Activated naive CD8-positive, alpha-beta T cell treated with anti-CD3 and anti-CD28 coated beads for 36 hours (primary cell): Measurements from ENCODE around the gene FXYD3. TPM values are rescaled to one million over a fixed set of nuclear protein-coding genes. Genes with fewer than 3 reads are reported as not detected.
A peak's percentile ranks its signal among the peaks of the same experiment; 100 is the strongest.

ENCODE experiments used
- DNase-seq: peaks from one replicate; pipeline ENCODE4 v3.0.0; 2021
- H3K27ac Mint-ChIP-seq: one replicate; pipeline ENCODE4 v1.8.0; 2022; ENCODE audit warnings: mild to moderate bottlenecking, moderate library complexity, mixed read lengths
- H3K27me3 Mint-ChIP-seq: one replicate; pipeline ENCODE4 v1.8.0; 2022; ENCODE audit warnings: mild to moderate bottlenecking, mixed read lengths
- H3K36me3 Mint-ChIP-seq: one replicate; pipeline ENCODE4 v1.8.0; 2021; ENCODE audit warnings: mild to moderate bottlenecking, mixed read lengths
- H3K4me1 Mint-ChIP-seq: one replicate; pipeline ENCODE4 v1.8.0; 2021; ENCODE audit warnings: mixed read lengths
- H3K4me3 Mint-ChIP-seq: one replicate; pipeline ENCODE4 v1.8.0; 2022; ENCODE audit warnings: mild to moderate bottlenecking, moderate library complexity, mixed read lengths
- H3K9me3 Mint-ChIP-seq: one replicate; pipeline ENCODE4 v1.8.0; 2022; ENCODE audit warnings: mixed read lengths
- total RNA-seq, 2 experiments: library from RNA; stranded (reverse); gene quantifications; one replicate each; pipeline ENCODE4 v1.2.3, GENCODE V29; 2021

The FXYD3 gene
- total RNA-seq, 2 experiments from 2014 or later: not detected

DNA sequence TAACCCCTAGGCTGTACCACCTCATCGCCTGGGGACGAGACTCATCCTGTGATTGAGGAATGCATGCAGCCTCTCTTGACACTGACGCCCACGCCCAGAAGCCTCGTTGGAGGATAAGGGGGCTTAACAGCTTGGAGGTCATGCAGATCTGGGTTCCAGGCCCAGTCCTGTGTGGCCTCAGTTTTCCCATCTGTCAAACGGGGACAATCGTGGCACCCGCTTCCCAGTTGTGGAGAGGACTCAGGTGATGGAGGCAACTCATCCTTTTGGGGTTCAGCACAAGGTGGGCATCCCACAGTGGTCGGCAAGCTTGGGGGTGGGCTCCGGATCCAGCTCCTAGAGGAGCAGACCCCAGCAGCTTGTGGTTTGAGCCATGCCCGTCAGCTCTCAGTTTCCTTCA, 20.6 kb downstream of the FXYD3 start:
- no peak overlapping the region for H3K27ac Mint-ChIP-seq
- H3K9me3 Mint-ChIP-seq: no peaks in the 10 kb centered on the region
- H3K36me3 Mint-ChIP-seq: no peaks in the 10 kb centered on the region
- H3K4me1 Mint-ChIP-seq: peaks cover 5% of the 10 kb centered on the region
- DNase-seq: no peak
- H3K27me3 Mint-ChIP-seq: no peaks in the 10 kb centered on the region
- no peak overlapping the region for H3K4me3 Mint-ChIP-seq

GRCh38 chr19:35136977-35137702, 21.5 kb downstream of the FXYD3 start:
- H3K27me3 Mint-ChIP-seq: no peaks in the 10 kb centered on the region
- no peak for DNase-seq
- no peak overlapping the region for H3K27ac Mint-ChIP-seq
- H3K9me3 Mint-ChIP-seq: no peaks in the 10 kb centered on the region
- peaks cover 14% of the 10 kb centered on the region for H3K4me1 Mint-ChIP-seq
- H3K36me3 Mint-ChIP-seq: no peaks in the 10 kb centered on the region
- H3K4me3 Mint-ChIP-seq: no peak overlapping the region

DNA sequence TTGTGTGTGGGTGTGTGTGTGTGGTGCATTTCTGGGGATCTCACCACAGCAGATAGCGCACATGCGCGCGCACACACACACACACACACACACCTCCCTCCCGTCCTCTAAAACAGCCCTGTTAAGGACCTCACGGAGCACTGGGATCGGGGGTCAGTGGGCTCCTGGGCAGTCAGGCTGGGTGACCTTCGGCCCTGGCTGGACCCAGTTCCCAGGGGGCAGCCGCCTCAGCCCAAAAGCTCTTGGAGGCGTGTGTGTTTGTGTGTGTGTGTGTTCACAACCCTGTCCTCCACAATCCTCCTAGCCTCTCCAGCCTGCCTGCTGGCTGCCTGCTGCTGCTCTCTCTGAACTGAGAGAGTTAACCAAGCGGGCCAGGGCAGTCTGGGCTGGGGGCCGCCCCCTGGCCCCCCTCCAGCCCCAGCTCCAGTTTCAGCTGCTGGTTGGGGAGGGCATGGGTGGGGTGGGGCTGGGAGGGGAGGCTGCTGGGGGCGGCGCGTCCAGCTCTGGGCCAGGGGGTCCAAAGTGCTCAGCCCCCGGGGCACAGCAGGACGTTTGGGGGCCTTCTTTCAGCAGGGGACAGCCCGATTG, 22.8 kb downstream of the FXYD3 start, which contains the start of gene FXYD1:
TSS of gene FXYD1 (plus strand) at position 520 of the 588 bp plus-strand sequence. CDS start 1,256 bp downstream, outside the sequence.
- Mint-ChIP-seq H3K27me3 (no peaks in the 10 kb centered on the region), H3K27ac (no peak within 1 kb of the TSS), H3K9me3 (no peaks in the 10 kb centered on the region), H3K36me3 (no peaks in the 10 kb centered on the region), H3K4me3 (no peak within 1 kb of the TSS), H3K4me1 (peaks cover 16% of the 10 kb centered on the region)
- no peak for DNase-seq

- H3K27ac Mint-ChIP-seq: no peak overlapping the region
- no peak for DNase-seq
- no peaks in the 10 kb centered on the region for H3K27me3 Mint-ChIP-seq
- H3K36me3 Mint-ChIP-seq: no peaks in the 10 kb centered on the region
- peaks cover 26% of the 10 kb centered on the region for H3K4me1 Mint-ChIP-seq
- no peaks in the 10 kb centered on the region for H3K9me3 Mint-ChIP-seq
- no peak overlapping the region for H3K4me3 Mint-ChIP-seq
These were observed 24.8 kb downstream of the FXYD3 start for GRCh38 chr19:35140207-35140961.

DNA sequence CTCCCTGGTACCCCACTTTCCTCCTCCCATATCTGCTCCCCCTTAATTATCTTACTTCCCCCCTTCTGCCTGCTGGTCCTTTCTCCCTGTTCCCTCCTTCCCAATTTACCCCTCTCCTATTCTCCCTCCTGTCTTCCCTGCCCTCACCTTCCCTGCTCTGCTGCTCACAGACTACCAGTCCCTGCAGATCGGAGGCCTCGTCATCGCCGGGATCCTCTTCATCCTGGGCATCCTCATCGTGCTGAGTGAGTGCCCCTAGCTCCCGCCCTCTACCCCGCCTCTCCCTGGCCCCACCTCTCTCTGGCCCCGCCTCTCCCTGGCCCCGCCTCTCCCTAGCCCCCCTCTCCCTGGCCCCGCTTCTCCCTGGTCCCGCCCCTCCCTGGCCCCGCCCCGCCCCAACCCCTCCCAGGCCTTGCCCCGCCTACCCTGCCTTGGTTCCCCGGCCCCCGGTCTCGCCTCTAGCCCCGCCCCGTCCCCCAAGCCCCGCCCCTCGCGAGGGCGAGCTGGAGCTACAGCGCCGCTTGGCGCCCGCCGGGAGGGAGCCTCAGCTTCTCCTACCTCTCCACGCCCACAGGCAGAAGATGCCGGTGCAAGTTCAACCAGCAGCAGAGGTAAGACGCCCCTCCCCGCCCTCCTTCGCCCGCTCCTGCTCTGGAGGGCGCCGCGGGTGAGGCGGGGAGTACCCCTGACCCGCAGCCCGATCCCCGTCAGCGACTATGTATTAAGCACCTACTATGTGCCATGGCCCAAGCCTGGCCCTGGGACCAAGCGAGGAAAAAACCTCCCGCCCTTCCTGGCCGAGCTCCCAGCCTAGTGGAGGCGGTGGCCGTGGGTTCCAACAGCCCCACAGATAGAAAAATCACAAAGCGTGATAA, 25.6 kb downstream of the FXYD3 start:
- peak overlapping the region; percentile 82 for H3K4me3 Mint-ChIP-seq
- DNase-seq: peak; percentile 96
- H3K27ac Mint-ChIP-seq: peak overlapping the region; percentile 62
- no peaks in the 10 kb centered on the region for H3K36me3 Mint-ChIP-seq
- peaks cover 26% of the 10 kb centered on the region for H3K4me1 Mint-ChIP-seq
- no peaks in the 10 kb centered on the region for H3K9me3 Mint-ChIP-seq
- no peaks in the 10 kb centered on the region for H3K27me3 Mint-ChIP-seq

- peak overlapping the region; percentile 62 for H3K27ac Mint-ChIP-seq
These were observed 26.4 kb downstream of the FXYD3 start for GRCh38 chr19:35141837-35142605.

GRCh38 chr19:35142606-35143230, 27.1 kb downstream of the FXYD3 start:
- H3K9me3 Mint-ChIP-seq: no peaks in the 10 kb centered on the region
- H3K27ac Mint-ChIP-seq: no peak overlapping the region
- peaks cover 26% of the 10 kb centered on the region for H3K4me1 Mint-ChIP-seq

More at GRCh38 chr19:35141837-35142605, 26.4 kb downstream of the FXYD3 start:
- no peak for DNase-seq
- Mint-ChIP-seq H3K9me3 (no peaks in the 10 kb centered on the region), H3K27me3 (no peaks in the 10 kb centered on the region), H3K4me3 (peak overlapping the region; percentile 82), H3K4me1 (peaks cover 26% of the 10 kb centered on the region), H3K36me3 (no peaks in the 10 kb centered on the region)

GRCh38 chr19:35143231-35143715, 27.6 kb downstream of the FXYD3 start, which contains the start of gene FXYD7:
Gene FXYD7 (plus strand): TSS chr19:35143255. CDS start chr19:35143334, 79 bp downstream.
- no peaks in the 10 kb centered on the region for H3K27me3 Mint-ChIP-seq
- H3K27ac Mint-ChIP-seq: no peak within 1 kb of the TSS
- no peaks in the 10 kb centered on the region for H3K9me3 Mint-ChIP-seq
- H3K4me3 Mint-ChIP-seq: peak within 1 kb of the TSS; percentile 82
- DNase-seq: no peak
- no peaks in the 10 kb centered on the region for H3K36me3 Mint-ChIP-seq
- H3K4me1 Mint-ChIP-seq: peaks cover 26% of the 10 kb centered on the region

More at GRCh38 chr19:35142606-35143230, 27.1 kb downstream of the FXYD3 start:
- peak; percentile 66 for DNase-seq
- Mint-ChIP-seq H3K36me3 (no peaks in the 10 kb centered on the region), H3K4me3 (peak overlapping the region; percentile 68), H3K27me3 (no peaks in the 10 kb centered on the region)

DNA sequence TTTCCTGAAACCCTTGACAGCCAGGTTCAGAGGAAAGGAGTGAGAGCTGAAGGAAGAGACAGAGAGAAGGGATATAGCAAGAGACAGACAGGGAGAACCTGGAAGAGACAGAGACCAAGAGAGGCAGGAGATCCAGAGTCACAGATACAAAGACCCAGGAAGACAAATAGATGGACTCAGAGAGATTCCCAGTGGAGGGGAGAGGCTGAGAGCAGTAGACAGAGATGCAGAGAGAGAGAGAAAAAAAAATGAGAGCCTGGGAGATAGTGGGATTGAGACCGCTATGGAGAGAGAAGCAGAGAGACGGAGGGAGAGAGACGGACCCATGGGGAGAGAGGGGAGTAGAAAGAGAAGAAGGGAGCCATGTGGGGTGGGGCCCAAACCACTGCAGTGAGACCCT, 28.2 kb downstream of the FXYD3 start:
- H3K9me3 Mint-ChIP-seq: no peaks in the 10 kb centered on the region
- H3K4me1 Mint-ChIP-seq: peaks cover 26% of the 10 kb centered on the region
- H3K27me3 Mint-ChIP-seq: no peaks in the 10 kb centered on the region
- no peak for DNase-seq
- no peak overlapping the region for H3K27ac Mint-ChIP-seq
- H3K4me3 Mint-ChIP-seq: no peak overlapping the region
- no peaks in the 10 kb centered on the region for H3K36me3 Mint-ChIP-seq

DNA sequence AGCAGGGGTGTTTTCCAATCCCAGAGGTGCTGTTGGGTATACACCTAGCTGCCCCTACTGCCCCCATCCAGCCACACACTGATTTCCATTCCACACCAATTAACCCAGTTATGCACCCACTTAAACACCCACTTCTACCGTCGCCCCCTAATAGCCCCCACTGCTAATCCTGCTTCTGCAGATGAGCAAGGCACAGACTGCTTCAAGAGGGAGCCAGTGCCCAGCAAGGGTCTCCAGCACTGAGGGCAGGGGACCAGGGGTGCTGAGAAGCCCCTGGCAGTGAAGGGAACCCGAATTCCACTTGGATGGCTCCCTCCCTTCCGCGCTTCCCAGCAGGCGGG, 28.6 kb downstream of the FXYD3 start:
- no peaks in the 10 kb centered on the region for H3K36me3 Mint-ChIP-seq
- H3K4me3 Mint-ChIP-seq: no peak overlapping the region
- H3K9me3 Mint-ChIP-seq: no peaks in the 10 kb centered on the region
- peaks cover 26% of the 10 kb centered on the region for H3K4me1 Mint-ChIP-seq
- no peaks in the 10 kb centered on the region for H3K27me3 Mint-ChIP-seq
- H3K27ac Mint-ChIP-seq: no peak overlapping the region
- DNase-seq: no peak

DNA sequence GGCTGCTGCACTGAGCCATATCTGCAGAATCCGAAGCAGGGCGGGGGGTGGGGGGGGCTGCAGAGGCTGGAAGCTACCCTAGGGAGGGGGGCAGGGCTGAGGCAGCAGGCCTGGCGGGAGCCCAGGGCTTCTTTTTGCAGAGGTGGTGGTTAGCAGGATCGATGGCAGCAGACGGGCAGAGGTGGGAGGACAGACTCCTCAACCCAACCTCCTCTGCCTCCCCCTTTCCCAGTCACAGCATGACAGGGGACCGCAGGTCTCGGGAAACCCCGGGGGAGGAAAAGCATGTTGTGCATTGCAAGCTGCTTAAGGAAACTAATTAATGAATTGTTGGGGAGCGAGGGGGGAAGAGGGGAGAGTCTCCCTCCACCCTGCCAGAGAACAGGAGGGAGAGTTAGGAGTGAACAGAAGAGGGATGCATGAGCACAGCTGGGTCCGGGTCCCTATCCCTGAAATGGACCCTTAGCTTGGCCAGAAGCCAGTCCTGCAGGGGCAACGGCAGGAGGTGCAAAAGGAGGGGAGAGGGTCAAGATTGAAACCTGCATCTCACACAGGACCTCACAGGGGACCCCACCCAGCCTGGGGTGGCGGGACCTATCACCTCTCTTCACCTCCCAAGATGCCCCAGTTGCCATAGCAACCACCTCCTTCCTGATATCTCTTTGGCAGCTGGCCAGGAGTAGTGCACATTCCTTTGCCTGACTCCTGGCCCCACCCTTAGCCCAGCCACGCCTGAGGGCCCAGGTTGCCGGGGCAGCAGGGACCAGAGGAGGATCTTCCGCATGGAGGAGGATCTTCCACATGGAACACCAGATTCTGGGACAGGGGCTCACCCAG, 29.2 kb downstream of the FXYD3 start:
- no peaks in the 10 kb centered on the region for H3K27me3 Mint-ChIP-seq
- no peak overlapping the region for H3K4me3 Mint-ChIP-seq
- peaks cover 26% of the 10 kb centered on the region for H3K4me1 Mint-ChIP-seq
- H3K27ac Mint-ChIP-seq: no peak overlapping the region
- DNase-seq: no peak
- H3K9me3 Mint-ChIP-seq: no peaks in the 10 kb centered on the region
- H3K36me3 Mint-ChIP-seq: no peaks in the 10 kb centered on the region

DNA sequence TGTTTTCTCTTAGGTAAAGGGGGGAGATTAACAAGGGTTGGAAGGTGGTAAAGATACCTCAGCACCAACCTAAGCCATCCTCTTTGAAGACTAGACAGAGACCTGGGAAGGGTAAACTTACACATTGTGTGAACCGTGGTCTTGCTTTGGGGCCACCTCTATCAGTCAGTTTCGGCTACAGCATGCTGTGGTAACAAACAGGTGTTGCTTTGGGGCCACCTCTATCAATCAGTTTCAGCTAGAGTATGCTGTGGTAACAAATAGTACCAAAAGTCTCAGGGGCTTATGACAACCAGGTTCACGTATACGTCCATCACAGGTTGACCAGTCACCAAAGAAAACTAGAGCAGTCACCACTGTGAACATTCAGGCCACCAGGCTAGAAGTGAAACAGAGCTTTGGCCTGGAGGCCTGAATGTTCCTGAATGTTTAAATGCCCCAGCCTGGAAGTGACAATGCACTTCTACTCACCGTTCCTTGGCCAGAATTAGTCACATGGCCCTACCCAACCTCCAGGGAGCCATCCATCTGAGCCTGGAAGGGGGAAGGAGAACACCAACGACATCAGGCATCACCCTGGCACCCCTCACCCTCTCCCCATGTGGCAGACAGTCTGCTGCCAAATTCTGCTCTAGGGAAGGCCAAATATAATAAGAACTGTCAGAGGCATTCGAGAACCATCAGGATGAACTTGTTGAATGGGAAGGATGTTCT, 31.3 kb downstream of the FXYD3 start:
- no peaks in the 10 kb centered on the region for H3K27me3 Mint-ChIP-seq
- no peaks in the 10 kb centered on the region for H3K9me3 Mint-ChIP-seq
- H3K4me3 Mint-ChIP-seq: no peak overlapping the region
- peaks cover 14% of the 10 kb centered on the region for H3K4me1 Mint-ChIP-seq
- no peak for DNase-seq
- H3K36me3 Mint-ChIP-seq: no peaks in the 10 kb centered on the region
- H3K27ac Mint-ChIP-seq: peak overlapping the region; percentile 57
